NOMO-1 treated with dmso at 0.1 percent for 144 hours (cell line): ENCODE data around the gene OR1I1.

ENCODE experiments used
- DNase-seq: peaks from one replicate; lab custom pipeline; 2025; ENCODE audit not compliant: unreplicated experiment; lab: John Stamatoyannopoulos, UW

OR1I1 gene

GRCh38 chr19:15116856-15117255 is 34.8 kb downstream of the OR1I1 start:
- no peak for DNase-seq

GRCh38 chr19:15118248-15118647 is 36.2 kb downstream of the OR1I1 start:
- no peak for DNase-seq

GRCh38 chr19:15118789-15119494 is 36.9 kb downstream of the OR1I1 start:
- no peak for DNase-seq

GRCh38 chr19:15120135-15121026 is 38.4 kb downstream of the OR1I1 start:
- no peak for DNase-seq

GRCh38 chr19:15122331-15123030 is 40.5 kb downstream of the OR1I1 start:
- no peak for DNase-seq

GRCh38 chr19:15123031-15123890 is 41.2 kb downstream of the OR1I1 start:
- no peak for DNase-seq

- DNase-seq: no peak
These were observed 41.9 kb downstream of the OR1I1 start for GRCh38 chr19:15123900-15124299.

- DNase-seq: peak; percentile 15
These were observed 42.7 kb downstream of the OR1I1 start for GRCh38 chr19:15124572-15125231.

- DNase-seq: peak; percentile 98
These were observed 43.4 kb downstream of the OR1I1 start for GRCh38 chr19:15125232-15126067.

GRCh38 chr19:15126131-15126910 is 44.3 kb downstream of the OR1I1 start:
- no peak for DNase-seq

- DNase-seq: no peak
These were observed 46.3 kb downstream of the OR1I1 start for GRCh38 chr19:15128162-15128770.

GRCh38 chr19:15129856-15130585 is 48.0 kb downstream of the OR1I1 start:
- no peak for DNase-seq

- DNase-seq: no peak
These were observed 54.4 kb downstream of the OR1I1 start for GRCh38 chr19:15136234-15136954.

GRCh38 chr19:15137777-15138176 is 55.8 kb downstream of the OR1I1 start:
- no peak for DNase-seq

GRCh38 chr19:15138427-15138826 is 56.4 kb downstream of the OR1I1 start:
- no peak for DNase-seq

GRCh38 chr19:15141143-15141542 is 59.1 kb downstream of the OR1I1 start:
- DNase-seq: no peak

GRCh38 chr19:15142313-15142712 is 60.3 kb downstream of the OR1I1 start:
- no peak for DNase-seq
